MCF 10A (cell line): ENCODE results near the gene UCP2. TPM values are rescaled to one million over a fixed set of nuclear protein-coding genes. Genes with fewer than 3 reads are reported as not detected.

Source experiments
- BruUV-seq: library from RNA; stranded (reverse); fragments of 400-500 nt; replicated peaks from 2 replicates; lab custom pipeline; 2021; lab: Mats Ljungman, UMichigan
- CTCF ChIA-PET: fragments of 300-600 bp; sonication (Branson Sonifier 250); formaldehyde crosslinking; extraction: SDS; loops from one replicate; lab custom pipeline; 2021; ENCODE audit warnings: antibody characterized with exemption, inconsistent platforms; lab: Yijun Ruan, JAX
- POLR2A ChIA-PET: fragments of 300-600, 350-650 bp; sonication (Branson Sonifier 250); formaldehyde crosslinking; extraction: SDS; loops from one replicate; lab custom pipeline; 2020; ENCODE audit warnings: antibody characterized with exemption, inconsistent platforms; lab: Yijun Ruan, JAX
- DNase-seq: peaks from one replicate; pipeline ENCODE4 v3.0.0-alpha.2; 2018; ENCODE audit not compliant: unreplicated experiment
- H3K27ac Mint-ChIP-seq: one replicate; pipeline ENCODE4 v1.8.0; 2022; ENCODE audit warnings: mild to moderate bottlenecking, low read depth, mixed read lengths; ENCODE audit not compliant: unreplicated experiment
- H3K27me3 Mint-ChIP-seq: one replicate; pipeline ENCODE4 v1.8.0; 2022; ENCODE audit warnings: mixed read lengths; ENCODE audit not compliant: insufficient read depth, unreplicated experiment
- H3K36me3 Mint-ChIP-seq: one replicate; pipeline ENCODE4 v1.8.0; 2022; ENCODE audit warnings: mild to moderate bottlenecking, moderate library complexity, mixed read lengths; ENCODE audit not compliant: insufficient read depth, unreplicated experiment
- H3K4me1 Mint-ChIP-seq: one replicate; pipeline ENCODE4 v1.8.0; 2022; ENCODE audit warnings: mixed read lengths; ENCODE audit not compliant: insufficient read depth, unreplicated experiment
- H3K4me3 Mint-ChIP-seq: one replicate; pipeline ENCODE4 v1.8.0; 2022; ENCODE audit warnings: mild to moderate bottlenecking, moderate library complexity, mixed read lengths; ENCODE audit not compliant: unreplicated experiment
- H3K9me3 Mint-ChIP-seq: one replicate; pipeline ENCODE4 v1.8.0; 2022; ENCODE audit warnings: mixed read lengths; ENCODE audit not compliant: unreplicated experiment
- CTCF ChIP-seq: fragments of 200-600 bp; IDR thresholded peaks from one replicate; pipeline ENCODE4 v1.8.0; 2022; ENCODE audit warnings: antibody characterized with exemption, mild to moderate bottlenecking; ENCODE audit not compliant: unreplicated experiment
- intact Hi-C: fragments of 100-400 bp; cut with micrococcal nuclease; formaldehyde crosslinking; loops from 2 replicates; pipeline ENCODE4 v1.14.1; 2022
- total RNA-seq: library from RNA; stranded (reverse); gene quantifications from 2 replicates; pipeline ENCODE4 v1.2.3, GENCODE V29; 2022

Gene UCP2
- total RNA-seq, 1 experiment from 2014 or later, result not detected

DNA sequence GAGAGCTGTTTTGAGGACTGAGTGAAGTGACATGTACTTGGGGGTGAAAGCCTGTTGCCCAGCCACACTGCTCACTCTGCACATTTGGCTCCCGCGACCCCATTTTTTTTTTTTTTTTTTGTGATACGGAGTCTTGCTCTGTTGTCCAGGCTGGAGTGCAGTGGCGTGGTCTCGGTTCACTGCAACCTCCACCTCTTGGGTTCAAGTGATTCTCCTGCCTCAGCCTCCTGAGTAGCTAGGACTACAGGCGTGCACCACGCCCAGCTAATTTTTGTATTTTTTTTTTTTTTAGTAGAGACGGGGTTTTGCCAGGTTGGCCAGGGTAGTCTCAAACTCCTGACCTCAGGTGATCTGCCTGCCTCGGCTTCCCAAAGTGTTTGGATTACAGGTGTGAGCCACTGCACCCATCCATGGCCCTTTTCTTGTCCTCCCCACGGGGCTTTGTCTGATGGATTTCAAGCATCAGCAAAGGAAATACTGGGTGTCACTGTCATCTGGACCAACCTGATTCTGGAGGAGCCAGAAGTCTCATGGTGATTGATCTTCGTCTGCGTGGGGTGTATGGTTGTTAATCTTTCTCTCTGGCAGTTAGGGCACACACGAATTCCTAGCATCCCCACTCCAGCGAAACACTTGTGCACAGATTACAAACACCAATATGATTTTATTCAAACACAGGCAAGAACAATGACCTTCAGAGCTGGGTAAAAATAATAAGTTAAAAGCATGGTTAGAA is 29.6 kb upstream of the UCP2 start:
- H3K9me3 Mint-ChIP-seq, result no peaks in the 10 kb centered on the region
- POLR2A ChIA-PET, result interaction anchor here (0.7 kb wide), 2 partner anchors 39 to 714 kb away, joined by 3 read pairs; no protein-coding TSS in a partner anchor
- no peaks in the 10 kb centered on the region for H3K27me3 Mint-ChIP-seq
- intact Hi-C loops, result no loop called here
- H3K36me3 Mint-ChIP-seq, result peaks cover 10% of the 10 kb centered on the region
- no peaks in the 10 kb centered on the region for H3K4me1 Mint-ChIP-seq
- CTCF ChIA-PET, result interaction anchor here (0.5 to 0.7 kb wide), 3 partner anchors 32 to 1789 kb away, joined by 3 read pairs; no protein-coding TSS in a partner anchor
- no peak overlapping the region for H3K27ac Mint-ChIP-seq
- no peak for DNase-seq
- no peak for TF ChIP-seq CTCF
- no peak overlapping the region for H3K4me3 Mint-ChIP-seq
- BruUV-seq, result no TSS peak

DNA sequence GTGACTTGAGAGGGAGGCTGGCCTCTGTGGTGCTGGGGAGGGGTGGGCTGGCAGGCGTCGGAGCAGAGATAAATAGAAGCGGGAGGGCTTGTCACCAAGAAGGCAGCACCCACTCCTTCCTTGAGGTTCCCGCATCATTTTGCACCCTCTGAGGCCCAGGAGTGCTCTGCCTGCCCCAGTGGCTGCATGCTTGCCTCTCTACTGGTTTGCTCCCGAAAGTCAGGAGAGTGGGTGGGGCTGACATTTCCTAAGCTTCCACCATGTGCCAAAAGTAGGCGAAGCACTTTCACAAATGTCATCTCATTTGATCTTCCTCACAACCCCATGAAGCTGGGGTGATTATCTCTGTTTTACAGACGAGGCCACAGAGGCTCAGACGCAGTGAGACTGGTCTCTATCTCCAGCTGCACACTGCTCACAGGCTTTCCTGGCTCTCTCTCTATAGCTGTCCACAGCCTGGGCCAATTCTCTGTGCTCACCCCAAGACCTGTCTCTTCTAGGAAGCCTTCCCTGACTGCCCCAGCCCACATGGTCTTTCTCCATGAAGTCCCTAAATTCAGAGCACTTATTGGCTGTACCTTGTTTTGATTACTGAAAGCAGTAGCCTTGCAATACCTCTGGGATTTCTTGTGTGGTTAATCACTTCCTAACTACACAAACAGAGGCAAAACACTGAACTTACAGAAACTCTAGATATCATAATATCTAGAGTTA is 28.9 kb upstream of the UCP2 start:
- Mint-ChIP-seq H3K4me3 (no peak overlapping the region), H3K27ac (no peak overlapping the region)

GRCh38 chr11:74010306-74011300 is 28.0 kb upstream of the UCP2 start:
- Mint-ChIP-seq H3K27ac (no peak overlapping the region), H3K4me1 (no peaks in the 10 kb centered on the region), H3K4me3 (no peak overlapping the region), H3K9me3 (no peaks in the 10 kb centered on the region), H3K27me3 (no peaks in the 10 kb centered on the region), H3K36me3 (peaks cover 6% of the 10 kb centered on the region)
- TF ChIP-seq CTCF, result no peak
- intact Hi-C loops, result no loop called here
- BruUV-seq, result no TSS peak
- POLR2A ChIA-PET, result interaction anchor here (0.6 kb wide), 1 partner anchor 1016 kb away, joined by 3 read pairs; no protein-coding TSS in a partner anchor
- CTCF ChIA-PET, result interaction anchor here (0.6 kb wide), 2 partner anchors 14 to 27 kb away, joined by 3 to 4 read pairs; no protein-coding TSS in a partner anchor
- DNase-seq, result no peak

More for the DNA sequence above, 28.9 kb upstream of the UCP2 start:
- Mint-ChIP-seq H3K27me3 (no peaks in the 10 kb centered on the region), H3K9me3 (no peaks in the 10 kb centered on the region), H3K4me1 (no peaks in the 10 kb centered on the region), H3K36me3 (peaks cover 6% of the 10 kb centered on the region)
- ChIA-PET POLR2A (interaction anchor here (0.7 kb wide), 2 partner anchors 38 to 715 kb away, joined by 3 read pairs; no protein-coding TSS in a partner anchor), CTCF (interaction anchor here (0.6 to 0.7 kb wide), 2 partner anchors 82 to 1790 kb away, joined by 3 read pairs; no protein-coding TSS in a partner anchor)
- DNase-seq, result no peak
- intact Hi-C loops, result no loop called here
- no peak for TF ChIP-seq CTCF
- BruUV-seq, result no TSS peak
